ENCODE measurements around the gene TJP3.

The TJP3 gene

DNA sequence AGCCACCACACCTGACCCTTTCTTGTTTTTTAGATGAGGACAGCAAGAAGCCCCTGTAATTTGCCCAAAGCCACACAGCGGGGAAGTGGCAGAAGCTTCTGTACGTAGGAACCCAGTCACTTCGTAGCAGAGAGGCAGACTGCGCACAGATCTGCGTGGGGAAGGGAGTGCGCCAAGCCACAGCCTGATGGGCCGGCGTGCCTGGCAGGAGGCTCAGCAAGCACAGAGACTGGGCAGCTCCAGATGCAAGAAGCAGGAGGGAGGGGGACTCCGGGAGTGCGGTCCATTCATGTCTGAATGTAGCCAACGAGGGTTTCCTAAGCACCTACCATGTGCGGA, 347 bp upstream of the TJP3 start:
- TF ChIP-seq TAF1 (IDR thresholded peaks at IDR 0.05; ENCODE audit: borderline replicate concordance, low read depth, low read length) (no peak), POLR2A (IDR thresholded peaks at IDR 0.05; ENCODE audit: low read depth, low read length) (no peak), POLR2AphosphoS5 (IDR thresholded peaks at IDR 0.05; ENCODE audit: low read depth, low read length) (no peak)
- DNase-seq (ENCODE audit: insufficient read length) (no peak), FAIRE-seq (no peak)

DNA sequence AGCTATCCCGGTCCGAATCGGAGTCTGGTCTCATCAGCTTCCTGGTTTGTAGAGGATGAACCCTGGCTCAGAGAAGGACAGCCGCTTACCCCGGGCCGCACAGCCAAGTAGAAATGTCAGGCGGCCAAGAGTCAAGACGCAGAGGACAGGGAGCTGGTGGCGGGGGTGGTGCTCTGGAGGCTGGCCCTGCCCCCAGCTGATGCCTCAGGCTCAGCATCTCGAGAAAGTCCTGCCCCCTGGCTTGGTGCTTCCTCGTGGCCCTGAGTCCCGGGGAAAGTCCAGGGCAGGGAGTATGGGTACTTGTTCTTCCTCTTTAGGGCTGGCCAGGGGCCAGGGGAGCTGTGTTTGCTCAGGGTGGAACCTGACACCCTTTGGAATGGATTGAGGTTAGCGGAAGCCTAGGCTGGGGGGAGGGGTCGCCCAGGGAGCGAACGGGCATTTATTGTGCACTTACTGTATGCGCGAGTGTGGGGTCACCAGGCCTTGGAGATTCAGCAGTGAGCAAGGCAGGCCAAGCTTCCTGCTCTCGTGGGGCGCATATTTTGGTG, 2.2 kb downstream of the TJP3 start:
- FAIRE-seq, result no peak
- no peak for DNase-seq (ENCODE audit: insufficient read length)
- TF ChIP-seq POLR2AphosphoS5 (IDR thresholded peaks at IDR 0.05; ENCODE audit: low read depth, low read length) (no peak), TAF1 (IDR thresholded peaks at IDR 0.05; ENCODE audit: borderline replicate concordance, low read depth, low read length) (no peak), POLR2A (IDR thresholded peaks at IDR 0.05; ENCODE audit: low read depth, low read length) (no peak)

DNA sequence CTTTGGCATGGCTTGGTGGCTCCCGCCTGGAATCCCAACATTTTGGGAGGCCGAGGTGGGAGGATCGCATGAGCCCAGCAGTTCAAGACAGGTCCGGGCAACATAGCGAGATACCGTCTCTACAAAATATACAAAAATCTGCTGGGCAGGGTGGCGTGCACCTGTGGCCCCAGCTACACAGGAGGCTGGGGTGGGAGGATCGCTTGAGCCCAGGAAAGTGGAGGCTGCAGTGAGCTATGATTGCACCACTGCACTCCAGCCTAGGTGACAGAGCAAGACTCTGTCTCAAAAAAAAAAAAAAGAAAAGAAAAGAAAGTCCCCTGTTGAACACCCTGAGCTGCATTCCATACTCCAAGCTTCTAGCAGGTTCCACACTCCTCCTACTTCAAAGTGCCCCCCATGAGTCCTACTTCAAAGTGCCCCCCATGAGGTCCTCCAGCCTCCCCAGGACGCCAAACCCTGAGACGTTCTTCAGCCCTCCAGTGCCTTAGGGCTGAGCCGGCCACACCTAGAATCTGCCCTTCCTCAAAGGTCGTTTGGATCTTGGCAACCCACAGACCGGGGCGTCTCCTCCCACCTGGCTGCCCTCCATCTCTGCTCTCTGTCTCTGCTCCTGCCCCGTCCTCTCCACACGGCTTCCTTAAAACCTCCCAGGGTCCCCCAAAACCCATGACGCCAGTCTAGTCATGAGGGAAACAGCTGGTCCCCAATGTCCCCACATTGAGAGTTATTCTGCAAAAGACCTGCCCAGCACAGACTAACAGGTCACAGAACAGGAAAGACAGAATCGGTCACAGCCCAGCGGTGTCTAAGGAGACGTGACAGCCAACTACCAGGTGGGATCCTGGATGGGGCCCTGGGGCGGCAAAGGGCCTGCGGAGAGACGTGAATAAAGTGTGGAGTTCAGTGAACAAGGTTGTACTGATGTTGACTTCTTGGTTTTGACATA, 4.8 kb downstream of the TJP3 start:
- no peak for TF ChIP-seq POLR2AphosphoS5 (IDR thresholded peaks at IDR 0.05; ENCODE audit: low read depth, low read length)
- no peak for TF ChIP-seq TAF1 (IDR thresholded peaks at IDR 0.05; ENCODE audit: borderline replicate concordance, low read depth, low read length)
- TF ChIP-seq POLR2A (IDR thresholded peaks at IDR 0.05; ENCODE audit: low read depth, low read length), result no peak
- DNase-seq (ENCODE audit: insufficient read length) (no peak), FAIRE-seq (no peak)

DNA sequence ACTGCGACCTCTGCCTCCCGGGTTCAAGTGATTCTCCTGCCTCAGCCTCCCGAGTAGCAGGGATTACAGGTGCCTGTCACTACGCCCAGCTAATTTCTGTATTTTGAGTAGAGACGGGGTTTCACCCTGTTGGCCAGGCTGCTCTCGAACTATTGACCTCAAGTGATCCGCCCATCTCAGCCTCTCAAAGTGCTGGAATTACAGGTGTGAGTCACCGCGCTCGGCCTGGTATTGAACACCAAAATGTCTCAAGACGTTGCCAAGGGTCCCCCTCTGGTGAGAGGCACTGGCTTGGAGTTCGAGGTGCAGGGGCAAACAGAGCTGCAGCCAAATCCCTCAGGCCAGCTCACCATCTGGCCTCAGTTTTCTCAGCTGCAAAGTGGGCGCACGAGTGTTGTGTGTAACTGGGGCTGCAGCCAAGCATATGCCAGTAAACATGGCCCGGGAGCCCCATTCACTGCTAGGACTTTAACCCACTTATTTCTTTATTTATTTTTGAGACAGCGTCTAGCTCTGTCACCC, 8.0 kb downstream of the TJP3 start:
- TF ChIP-seq TAF1 (IDR thresholded peaks at IDR 0.05; ENCODE audit: borderline replicate concordance, low read depth, low read length), result no peak
- TF ChIP-seq POLR2A (IDR thresholded peaks at IDR 0.05; ENCODE audit: low read depth, low read length), result no peak
- no peak for TF ChIP-seq POLR2AphosphoS5 (IDR thresholded peaks at IDR 0.05; ENCODE audit: low read depth, low read length)
- no peak for FAIRE-seq
- DNase-seq (ENCODE audit: insufficient read length), result no peak

DNA sequence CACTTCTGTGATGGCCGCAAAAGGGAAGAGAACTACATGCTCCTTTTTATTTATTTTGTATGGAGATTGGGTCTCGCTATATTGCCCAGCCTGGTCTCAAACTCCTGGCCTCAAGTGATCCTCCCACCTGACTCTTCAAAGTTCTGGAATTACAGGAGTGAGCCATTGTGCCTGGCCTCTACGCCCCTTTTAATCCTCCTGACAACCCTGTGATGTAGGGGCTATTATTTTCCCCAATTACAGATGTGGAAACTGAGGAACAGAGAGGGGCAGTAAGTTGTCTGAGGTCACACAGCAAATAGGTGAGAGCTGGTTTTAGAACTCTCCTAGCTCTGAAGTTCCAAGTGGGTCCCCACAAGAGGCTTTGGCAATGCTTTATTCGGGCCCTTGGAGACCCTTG, 11.7 kb downstream of the TJP3 start:
- no peak for TF ChIP-seq POLR2A (IDR thresholded peaks at IDR 0.05; ENCODE audit: low read depth, low read length)
- TF ChIP-seq POLR2AphosphoS5 (IDR thresholded peaks at IDR 0.05; ENCODE audit: low read depth, low read length), result no peak
- no peak for TF ChIP-seq TAF1 (IDR thresholded peaks at IDR 0.05; ENCODE audit: borderline replicate concordance, low read depth, low read length)
- FAIRE-seq, result no peak
- no peak for DNase-seq (ENCODE audit: insufficient read length)

DNA sequence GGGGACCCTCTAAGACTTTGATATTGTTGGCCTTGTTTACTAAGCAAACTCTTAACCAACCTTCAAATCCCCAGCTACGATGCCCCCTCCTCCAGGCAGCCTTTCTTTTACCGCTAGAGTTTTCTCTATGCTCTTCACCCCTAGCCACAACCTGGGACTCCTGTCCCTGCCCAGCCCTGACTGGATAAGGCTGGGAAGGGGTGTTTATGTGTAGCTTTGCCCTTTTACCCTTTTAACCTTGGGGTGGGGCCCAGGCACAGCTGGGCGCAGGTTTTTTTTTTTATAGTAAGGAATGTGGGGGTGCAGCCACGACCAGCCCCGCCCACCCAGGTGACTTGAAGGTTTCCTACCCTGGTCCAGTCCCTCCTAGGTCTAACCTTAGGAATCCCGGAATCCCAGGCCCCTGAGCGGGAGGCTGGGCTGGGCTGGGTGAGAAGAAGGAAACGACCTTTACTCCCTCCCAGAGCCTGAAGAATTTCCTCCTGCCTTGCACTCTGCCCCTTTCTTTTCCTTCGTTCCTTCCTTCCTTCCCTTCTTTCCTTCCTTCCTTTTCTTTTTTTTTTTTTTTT, 12.2 kb downstream of the TJP3 start:
- DNase-seq (ENCODE audit: insufficient read length), result no peak
- no peak for FAIRE-seq
- no peak for TF ChIP-seq POLR2A (IDR thresholded peaks at IDR 0.05; ENCODE audit: low read depth, low read length)
- TF ChIP-seq POLR2AphosphoS5 (IDR thresholded peaks at IDR 0.05; ENCODE audit: low read depth, low read length), result no peak
- TF ChIP-seq TAF1 (IDR thresholded peaks at IDR 0.05; ENCODE audit: borderline replicate concordance, low read depth, low read length), result no peak

DNA sequence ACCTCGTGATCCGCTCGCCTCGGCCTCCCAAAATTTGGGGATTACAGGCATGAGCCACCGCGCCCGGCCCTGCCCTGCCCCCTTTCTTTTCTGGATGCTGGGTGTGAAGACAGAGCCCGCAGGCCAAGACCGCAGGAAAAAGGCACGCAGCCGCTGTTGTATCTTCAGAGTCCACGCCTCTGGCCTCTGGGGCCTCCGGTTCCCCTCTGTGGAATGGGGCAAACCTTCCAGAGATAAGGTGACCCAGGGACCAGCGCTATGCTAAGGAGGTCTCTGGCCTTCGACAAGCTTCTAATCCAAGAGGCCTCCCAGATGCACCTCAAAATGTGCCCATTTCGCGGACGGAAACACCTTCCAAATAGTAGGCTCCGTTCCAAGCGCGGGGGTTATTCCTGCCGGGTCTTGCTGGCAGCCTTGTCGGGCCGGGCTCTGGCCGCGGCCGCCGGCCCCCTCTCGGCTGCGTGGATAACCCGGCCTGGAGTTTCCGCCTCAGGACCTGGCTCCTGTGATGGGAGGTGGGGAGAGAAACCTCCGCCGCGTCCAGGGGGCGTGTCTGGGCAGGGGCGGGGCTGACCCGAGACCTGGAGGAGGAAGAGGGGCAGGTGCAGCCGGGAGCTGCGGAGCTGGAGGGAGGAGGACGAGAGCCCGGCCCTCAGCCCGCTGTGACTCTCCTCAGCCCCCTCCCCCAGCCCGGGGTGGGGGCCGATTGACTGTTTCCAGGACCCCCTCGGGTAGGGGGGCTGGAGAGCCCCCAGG, 13.1 kb downstream of the TJP3 start:
- FAIRE-seq (no peak), DNase-seq (ENCODE audit: insufficient read length) (peak; percentile 92)
- TF ChIP-seq POLR2A (IDR thresholded peaks at IDR 0.05; ENCODE audit: low read depth, low read length), result no peak
- no peak for TF ChIP-seq TAF1 (IDR thresholded peaks at IDR 0.05; ENCODE audit: borderline replicate concordance, low read depth, low read length)
- TF ChIP-seq POLR2AphosphoS5 (IDR thresholded peaks at IDR 0.05; ENCODE audit: low read depth, low read length), result no peak

DNA sequence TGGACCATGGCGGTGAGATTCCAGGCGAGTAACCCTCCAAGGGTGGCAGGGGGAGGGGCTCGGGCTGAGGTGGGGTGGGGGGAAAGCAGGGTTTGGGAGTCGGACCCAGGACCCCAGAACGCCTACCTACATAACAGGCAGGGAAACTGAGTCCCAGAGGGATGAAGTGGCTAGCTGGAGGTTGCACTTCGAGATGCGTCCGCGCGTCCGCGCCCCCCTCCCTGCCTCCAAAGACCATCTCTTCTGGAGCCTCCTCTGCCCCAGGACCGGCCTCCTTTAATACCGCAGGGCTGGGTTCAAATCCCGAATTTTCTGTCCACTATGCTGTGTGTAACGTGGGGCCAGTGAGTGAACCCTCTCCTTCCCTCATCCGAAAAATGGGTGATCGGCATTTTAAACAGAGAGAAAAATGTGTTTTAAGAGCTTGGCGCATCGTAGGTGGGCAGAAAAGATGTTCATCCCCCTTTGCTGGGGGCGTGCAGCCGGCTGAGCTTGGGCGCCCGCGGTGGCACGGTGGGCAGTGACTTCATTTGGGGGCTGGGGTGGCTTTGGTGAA, 13.8 kb downstream of the TJP3 start:
- DNase-seq (ENCODE audit: insufficient read length), result no peak
- TF ChIP-seq POLR2AphosphoS5 (IDR thresholded peaks at IDR 0.05; ENCODE audit: low read depth, low read length) (no peak), TAF1 (IDR thresholded peaks at IDR 0.05; ENCODE audit: borderline replicate concordance, low read depth, low read length) (no peak), POLR2A (IDR thresholded peaks at IDR 0.05; ENCODE audit: low read depth, low read length) (no peak)
- FAIRE-seq, result no peak

DNA sequence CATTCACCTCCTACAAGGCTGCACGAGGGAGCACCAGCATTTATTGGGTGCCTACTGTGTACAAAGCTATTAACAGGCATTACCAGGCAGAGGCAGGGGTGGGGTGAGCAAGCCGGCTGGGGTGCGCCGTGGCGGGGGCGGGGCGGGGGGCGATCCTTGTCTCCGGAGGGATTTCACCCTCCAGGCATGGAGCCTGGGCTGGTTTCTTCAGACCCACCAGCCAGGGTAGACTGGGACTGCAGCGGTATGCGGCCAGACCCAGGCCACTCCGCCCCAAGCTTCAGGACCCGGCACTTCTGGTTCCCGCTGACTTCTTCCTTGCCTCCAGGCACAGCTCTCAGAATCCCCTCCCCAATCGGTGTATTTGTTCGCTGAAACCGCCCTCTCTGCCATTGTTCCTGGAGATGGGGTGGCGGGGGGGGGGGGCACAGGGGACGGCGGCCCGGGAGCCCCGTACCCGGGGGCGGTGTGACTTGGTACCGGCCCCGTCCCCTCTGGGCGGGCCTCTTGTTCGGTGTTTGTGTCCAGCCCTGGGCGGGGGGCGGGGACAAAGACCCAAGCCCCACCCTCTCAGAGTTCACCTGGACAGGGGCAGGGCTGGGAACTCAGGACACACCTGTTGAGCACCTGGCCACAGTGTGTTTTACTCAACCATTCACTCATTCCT, 14.4 kb downstream of the TJP3 start:
- DNase-seq (ENCODE audit: insufficient read length) (no peak), FAIRE-seq (no peak)
- TF ChIP-seq POLR2AphosphoS5 (IDR thresholded peaks at IDR 0.05; ENCODE audit: low read depth, low read length), result no peak
- no peak for TF ChIP-seq TAF1 (IDR thresholded peaks at IDR 0.05; ENCODE audit: borderline replicate concordance, low read depth, low read length)
- TF ChIP-seq POLR2A (IDR thresholded peaks at IDR 0.05; ENCODE audit: low read depth, low read length), result no peak

DNA sequence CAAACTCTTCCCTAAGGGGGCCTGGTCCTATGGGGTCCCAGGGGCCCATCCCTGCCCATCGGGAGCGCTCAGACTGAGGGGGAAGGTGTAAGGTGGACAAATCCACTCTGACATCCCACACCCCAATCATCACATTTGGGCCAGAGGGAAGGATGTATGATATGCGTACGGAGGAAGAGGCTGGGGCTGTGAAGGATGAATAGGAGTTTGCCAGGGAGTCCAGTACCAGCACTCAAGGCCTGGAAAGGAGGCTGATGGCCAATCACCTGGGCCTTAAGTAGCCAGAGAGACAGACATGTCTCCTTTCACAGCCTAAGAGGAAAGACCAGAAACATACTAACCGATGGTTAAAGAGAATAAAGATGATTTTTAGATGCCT, 14.9 kb downstream of the TJP3 start:
- TF ChIP-seq POLR2A (IDR thresholded peaks at IDR 0.05; ENCODE audit: low read depth, low read length), result no peak
- TF ChIP-seq TAF1 (IDR thresholded peaks at IDR 0.05; ENCODE audit: borderline replicate concordance, low read depth, low read length), result no peak
- no peak for TF ChIP-seq POLR2AphosphoS5 (IDR thresholded peaks at IDR 0.05; ENCODE audit: low read depth, low read length)
- DNase-seq (ENCODE audit: insufficient read length) (no peak), FAIRE-seq (no peak)

Measured in GM12892 (cell line).